ENCODE data around the gene ZNF468.
"Not testable (repeated sequence)": the region's sequence is repeated elsewhere in the genome, so short reads cannot be mapped to it uniquely, and the experiment has no call there.

Gene ZNF468

GRCh38 chr19:52809801-52810200, 47.6 kb downstream of the ZNF468 start:
- H3K9ac ChIP-seq = no peak overlapping the region
- H3K36me3 ChIP-seq (ENCODE audit: insufficient read depth) = no peaks in the 10 kb centered on the region
- H3K27ac ChIP-seq = no peak overlapping the region
- TF ChIP-seq, protein P1, sequence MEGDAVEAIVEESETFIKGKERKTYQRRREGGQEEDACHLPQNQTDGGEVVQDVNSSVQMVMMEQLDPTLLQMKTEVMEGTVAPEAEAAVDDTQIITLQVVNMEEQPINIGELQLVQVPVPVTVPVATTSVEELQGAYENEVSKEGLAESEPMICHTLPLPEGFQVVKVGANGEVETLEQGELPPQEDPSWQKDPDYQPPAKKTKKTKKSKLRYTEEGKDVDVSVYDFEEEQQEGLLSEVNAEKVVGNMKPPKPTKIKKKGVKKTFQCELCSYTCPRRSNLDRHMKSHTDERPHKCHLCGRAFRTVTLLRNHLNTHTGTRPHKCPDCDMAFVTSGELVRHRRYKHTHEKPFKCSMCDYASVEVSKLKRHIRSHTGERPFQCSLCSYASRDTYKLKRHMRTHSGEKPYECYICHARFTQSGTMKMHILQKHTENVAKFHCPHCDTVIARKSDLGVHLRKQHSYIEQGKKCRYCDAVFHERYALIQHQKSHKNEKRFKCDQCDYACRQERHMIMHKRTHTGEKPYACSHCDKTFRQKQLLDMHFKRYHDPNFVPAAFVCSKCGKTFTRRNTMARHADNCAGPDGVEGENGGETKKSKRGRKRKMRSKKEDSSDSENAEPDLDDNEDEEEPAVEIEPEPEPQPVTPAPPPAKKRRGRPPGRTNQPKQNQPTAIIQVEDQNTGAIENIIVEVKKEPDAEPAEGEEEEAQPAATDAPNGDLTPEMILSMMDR (conservative IDR thresholded peaks at IDR 0.05; ENCODE audit: low read depth, low read length) = no peak
- no peaks in the 10 kb centered on the region for H3K79me2 ChIP-seq (ENCODE audit: insufficient read depth, low read depth)
- H4K20me1 ChIP-seq (ENCODE audit: insufficient read depth) = no peaks in the 10 kb centered on the region
- no peaks in the 10 kb centered on the region for H3K4me1 ChIP-seq (ENCODE audit: low read depth, poor library complexity, severe bottlenecking)
- no peak overlapping the region for H3K4me3 ChIP-seq (IDR thresholded peaks at IDR 0.05; ENCODE audit: insufficient read depth, low read depth, low read length)
- H3K27me3 ChIP-seq (ENCODE audit: insufficient read depth, low read depth) = no peaks in the 10 kb centered on the region
- H3K4me2 ChIP-seq = no peak overlapping the region
- H2AFZ ChIP-seq (ENCODE audit: low read depth) = no peak overlapping the region

- not testable (repeated sequence) for H3K36me3 ChIP-seq (ENCODE audit: insufficient read depth); H3K9ac ChIP-seq; H2AFZ ChIP-seq (ENCODE audit: low read depth)
These were observed 57.3 kb downstream of the ZNF468 start for GRCh38 chr19:52799950-52800640.

GRCh38 chr19:52789440-52789839, 68.0 kb downstream of the ZNF468 start:
- TF ChIP-seq, protein P1 (conservative IDR thresholded peaks at IDR 0.05; ENCODE audit: low read depth, low read length) = no peak
- Histone ChIP-seq H2AFZ (ENCODE audit: low read depth) (no peak overlapping the region), H3K27ac (no peak overlapping the region), H3K4me1 (ENCODE audit: low read depth, poor library complexity, severe bottlenecking) (no peaks in the 10 kb centered on the region), H3K4me3 (IDR thresholded peaks at IDR 0.05; ENCODE audit: insufficient read depth, low read depth, low read length) (no peak overlapping the region), H3K36me3 (ENCODE audit: insufficient read depth) (no peaks in the 10 kb centered on the region), H4K20me1 (ENCODE audit: insufficient read depth) (no peaks in the 10 kb centered on the region), H3K9ac (no peak overlapping the region), H3K79me2 (ENCODE audit: insufficient read depth, low read depth) (no peaks in the 10 kb centered on the region), H3K27me3 (ENCODE audit: insufficient read depth, low read depth) (no peaks in the 10 kb centered on the region), H3K4me2 (no peak overlapping the region)

More at GRCh38 chr19:52799950-52800640, 57.3 kb downstream of the ZNF468 start:
- not testable (repeated sequence) for H4K20me1 ChIP-seq (ENCODE audit: insufficient read depth); H3K4me2 ChIP-seq; H3K27ac ChIP-seq; H3K27me3 ChIP-seq (ENCODE audit: insufficient read depth, low read depth); H3K4me3 ChIP-seq (IDR thresholded peaks at IDR 0.05; ENCODE audit: insufficient read depth, low read depth, low read length); H3K4me1 ChIP-seq (ENCODE audit: low read depth, poor library complexity, severe bottlenecking); H3K79me2 ChIP-seq (ENCODE audit: insufficient read depth, low read depth)

Data from KMS-11 (cell line).